Measurements from ENCODE around the gene ENPP7.

DNA sequence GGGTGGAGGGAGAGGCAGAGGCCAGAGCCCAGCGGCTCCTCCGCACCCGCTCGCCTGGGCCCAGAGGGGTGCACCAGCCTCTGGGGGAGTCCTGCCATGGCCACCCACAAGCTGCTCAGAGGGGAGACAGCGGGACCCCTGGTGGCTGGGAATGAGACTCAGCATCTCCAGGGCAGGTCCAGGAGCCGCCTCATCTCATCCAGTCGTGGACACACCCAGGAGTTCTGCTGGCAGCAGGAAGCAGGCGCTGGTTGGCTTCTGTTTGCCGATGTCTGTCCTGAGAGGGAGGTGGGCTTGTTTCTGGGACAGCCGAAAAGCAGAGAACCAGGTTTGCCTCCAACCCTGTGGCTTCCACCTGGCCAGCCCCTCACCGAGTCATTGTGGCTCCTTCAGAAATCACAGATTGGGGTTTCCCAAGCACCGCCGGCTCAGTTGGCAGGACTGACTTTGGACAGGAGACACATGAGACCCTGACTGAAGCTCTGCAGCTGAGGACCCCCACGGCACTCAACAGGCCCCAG, 49.6 kb upstream of the ENPP7 start:
- TF ChIP-seq, protein P1, sequence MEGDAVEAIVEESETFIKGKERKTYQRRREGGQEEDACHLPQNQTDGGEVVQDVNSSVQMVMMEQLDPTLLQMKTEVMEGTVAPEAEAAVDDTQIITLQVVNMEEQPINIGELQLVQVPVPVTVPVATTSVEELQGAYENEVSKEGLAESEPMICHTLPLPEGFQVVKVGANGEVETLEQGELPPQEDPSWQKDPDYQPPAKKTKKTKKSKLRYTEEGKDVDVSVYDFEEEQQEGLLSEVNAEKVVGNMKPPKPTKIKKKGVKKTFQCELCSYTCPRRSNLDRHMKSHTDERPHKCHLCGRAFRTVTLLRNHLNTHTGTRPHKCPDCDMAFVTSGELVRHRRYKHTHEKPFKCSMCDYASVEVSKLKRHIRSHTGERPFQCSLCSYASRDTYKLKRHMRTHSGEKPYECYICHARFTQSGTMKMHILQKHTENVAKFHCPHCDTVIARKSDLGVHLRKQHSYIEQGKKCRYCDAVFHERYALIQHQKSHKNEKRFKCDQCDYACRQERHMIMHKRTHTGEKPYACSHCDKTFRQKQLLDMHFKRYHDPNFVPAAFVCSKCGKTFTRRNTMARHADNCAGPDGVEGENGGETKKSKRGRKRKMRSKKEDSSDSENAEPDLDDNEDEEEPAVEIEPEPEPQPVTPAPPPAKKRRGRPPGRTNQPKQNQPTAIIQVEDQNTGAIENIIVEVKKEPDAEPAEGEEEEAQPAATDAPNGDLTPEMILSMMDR (IDR thresholded peaks at IDR 0.05), result no peak
- no peak for TF ChIP-seq POLR2A (IDR thresholded peaks at IDR 0.05)
